IMR-90 (cell line): Measurements from ENCODE around the gene FMNL1. TPM values are rescaled to one million over a fixed set of nuclear protein-coding genes. Genes with fewer than 3 reads are reported as not detected.

ENCODE experiments used
- ATAC-seq: fragments of 200-7000 bp; cut with Tn5 transposase; 2 replicates; pipeline ENCODE4 v1.9.1; 2020; ENCODE audit warnings: low read depth, mild to moderate bottlenecking, moderate library complexity
- BruUV-seq: library from RNA; stranded (reverse); fragments of 400-500 nt; replicated peaks from 2 replicates; lab custom pipeline; 2021; lab: Mats Ljungman, UMichigan
- CTCF ChIA-PET: fragments of 300-600 bp; formaldehyde crosslinking; extraction: SDS; loops from one replicate; lab custom pipeline; 2021; ENCODE audit warnings: antibody characterized with exemption; lab: Yijun Ruan, JAX
- POLR2A ChIA-PET: fragments of 300-600 bp; sonication (Branson Sonifier 250); formaldehyde crosslinking; loops from one replicate; lab custom pipeline; 2022; ENCODE audit warnings: antibody characterized with exemption; ENCODE audit not compliant: unreplicated experiment; lab: Charles Lee
- DNase-seq: peaks from one replicate; pipeline ENCODE4 v3.0.0; 2013
- H2AFZ ChIP-seq: replicated peaks from 2 replicates; pipeline ENCODE3; 2013; ENCODE audit warnings: low read length, mild to moderate bottlenecking; ENCODE audit not compliant: poor library complexity
- H2AK5ac ChIP-seq: 2 replicates; pipeline ENCODE4 v1.6.1; 2013; ENCODE audit warnings: low read depth, low read length, inconsistent platforms
- H2AK9ac ChIP-seq: replicated peaks from 2 replicates; pipeline ENCODE3; 2013; ENCODE audit warnings: mild to moderate bottlenecking, low read depth, low read length, moderate library complexity; ENCODE audit not compliant: poor library complexity
- H2BK120ac ChIP-seq: 2 replicates; pipeline ENCODE4 v1.6.1; 2013; ENCODE audit warnings: low read depth, low read length, inconsistent platforms
- H2BK15ac ChIP-seq: 3 replicates; pipeline ENCODE4 v1.6.1; 2013; ENCODE audit warnings: low read depth, low read length, inconsistent platforms
- H2BK20ac ChIP-seq: 2 replicates; pipeline ENCODE4 v1.6.1; 2013; ENCODE audit warnings: low read depth, mild to moderate bottlenecking, inconsistent platforms, low read length, moderate library complexity
- H2BK5ac ChIP-seq: 2 replicates; pipeline ENCODE4 v1.6.1; 2013; ENCODE audit warnings: mild to moderate bottlenecking, low read depth, low read length, inconsistent platforms; ENCODE audit not compliant: poor library complexity, severe bottlenecking
- H3K14ac ChIP-seq: replicated peaks from 2 replicates; pipeline ENCODE4 v1.6.1; 2013; ENCODE audit warnings: low read depth, low read length, inconsistent platforms
- H3K18ac ChIP-seq: 2 replicates; pipeline ENCODE4 v1.6.1; 2013; ENCODE audit warnings: low read depth, low read length, control low read depth
- H3K23ac ChIP-seq: 2 replicates; pipeline ENCODE4 v1.6.1; 2013; ENCODE audit warnings: low read depth, low read length, inconsistent platforms
- H3K27ac ChIP-seq: 2 replicates; pipeline ENCODE4 v1.5.1; 2013; ENCODE audit warnings: mild to moderate bottlenecking, control low read depth, low read length; ENCODE audit not compliant: insufficient read depth
- H3K27me3 ChIP-seq: 2 replicates; pipeline ENCODE4 v1.6.1; 2013; ENCODE audit warnings: low read length; ENCODE audit not compliant: control insufficient read depth, insufficient read depth
- H3K36me3 ChIP-seq: 2 replicates; pipeline ENCODE4 v1.6.1; 2013; ENCODE audit warnings: low read length, mixed read lengths; ENCODE audit not compliant: control insufficient read depth, insufficient read depth
- H3K4ac ChIP-seq: 2 replicates; pipeline ENCODE4 v1.6.1; 2013; ENCODE audit warnings: low read depth, low read length, inconsistent platforms
- H3K4me1 ChIP-seq: 2 replicates; pipeline ENCODE4 v1.6.1; 2013; ENCODE audit warnings: low read length, mixed read lengths; ENCODE audit not compliant: control insufficient read depth, insufficient read depth
- H3K4me2 ChIP-seq: 2 replicates; pipeline ENCODE4 v1.6.1; 2013; ENCODE audit warnings: low read depth, mild to moderate bottlenecking, control low read depth, low read length, moderate library complexity
- H3K4me3 ChIP-seq: 2 replicates; pipeline ENCODE4 v1.5.1; 2013; ENCODE audit warnings: low read depth, mild to moderate bottlenecking, control low read depth, low read length, moderate library complexity; ENCODE audit not compliant: insufficient read depth
- H3K56ac ChIP-seq: 2 replicates; pipeline ENCODE4 v1.6.1; 2013; ENCODE audit warnings: low read length, inconsistent platforms; ENCODE audit not compliant: insufficient read depth; ENCODE audit errors: extremely low read depth
- H3K79me1 ChIP-seq, 2 experiments: 2 replicates each; pipeline ENCODE4 v1.6.1; 2013; ENCODE audit warnings: low read length in 2 of 2, inconsistent platforms in 1 of 2, low read depth in 1 of 2
- H3K9ac ChIP-seq: 2 replicates; pipeline ENCODE4 v1.6.1; 2013; ENCODE audit warnings: low read depth, low read length, control low read depth
- H3K9me1 ChIP-seq: 2 replicates; pipeline ENCODE4 v1.6.1; 2013; ENCODE audit warnings: low read length, inconsistent platforms; ENCODE audit not compliant: insufficient read depth
- H3K9me3 ChIP-seq: 2 replicates; pipeline ENCODE4 v1.6.1; 2013; ENCODE audit warnings: low read length; ENCODE audit not compliant: control insufficient read depth, insufficient read depth
- H4K20me1 ChIP-seq: 2 replicates; pipeline ENCODE4 v1.6.1; 2013; ENCODE audit warnings: low read length, inconsistent platforms; ENCODE audit not compliant: insufficient read depth
- H4K5ac ChIP-seq: 2 replicates; pipeline ENCODE4 v1.6.1; 2013; ENCODE audit warnings: mild to moderate bottlenecking, low read depth, low read length, control low read depth
- H4K8ac ChIP-seq, 2 experiments: 2 replicates each; pipeline ENCODE4 v1.6.1; 2013; ENCODE audit warnings: low read depth in 2 of 2, low read length in 2 of 2, control low read depth in 1 of 2, inconsistent platforms in 1 of 2
- H4K91ac ChIP-seq: 2 replicates; pipeline ENCODE4 v1.6.1; 2013; ENCODE audit warnings: low read depth, low read length, inconsistent platforms; ENCODE audit not compliant: insufficient read depth
- BHLHE40 ChIP-seq: fragments of 150-350 bp; IDR thresholded peaks from 2 replicates; pipeline ENCODE4 v1.6.1; 2016; ENCODE audit warnings: mild to moderate bottlenecking, low read depth, low read length
- CEBPB ChIP-seq: IDR thresholded peaks from 2 replicates; pipeline ENCODE4 v1.6.1; 2012; ENCODE audit warnings: low read depth, low read length, improper control_type of control experiment
- FOS ChIP-seq: fragments of 150-350 bp; IDR thresholded peaks from 2 replicates; pipeline ENCODE4 v1.6.1; 2016; ENCODE audit warnings: low read depth, low read length
- MXI1 ChIP-seq: IDR thresholded peaks from 2 replicates; pipeline ENCODE4 v1.6.1; 2012; ENCODE audit warnings: low read depth, mild to moderate bottlenecking, low read length, moderate library complexity, borderline replicate concordance
- NFE2L2 ChIP-seq: fragments of 150-350 bp; IDR thresholded peaks from 2 replicates; pipeline ENCODE4 v1.6.1; 2016; ENCODE audit warnings: low read depth, mild to moderate bottlenecking, low read length
- POLR2A ChIP-seq: IDR thresholded peaks from 2 replicates; pipeline ENCODE4 v1.6.1; 2012; ENCODE audit warnings: mild to moderate bottlenecking, low read depth, low read length
- RAD21 ChIP-seq: IDR thresholded peaks from 2 replicates; pipeline ENCODE4 v1.6.1; 2012; ENCODE audit warnings: low read length, improper control_type of control experiment
- RCOR1 ChIP-seq: IDR thresholded peaks from 2 replicates; pipeline ENCODE4 v1.6.1; 2012; ENCODE audit warnings: mild to moderate bottlenecking, low read length, improper control_type of control experiment; ENCODE audit not compliant: insufficient replicate concordance
- RFX5 ChIP-seq: IDR thresholded peaks from 2 replicates; pipeline ENCODE4 v1.8.0; 2012; ENCODE audit warnings: low read depth, mild to moderate bottlenecking, low read length, moderate library complexity
- WGBS, 2 experiments: methylation state at CpG; one replicate each; pipeline versions ENCODE4 v1.1.5 to v1.1.7; 2013; ENCODE audit warnings: missing lambda C conversion rate in 2 of 2; ENCODE audit not compliant: insufficient read length in 1 of 2; ENCODE audit errors: extremely low coverage in 2 of 2; 5-methylcytosine and 5-hydroxymethylcytosine counted together
- dilution Hi-C: fragments of 300-500 bp; cut with HindIII; formaldehyde crosslinking; loops from one replicate; pipeline ENCODE4 v1.14.3; 2018; ENCODE audit warnings: low sequenced_read_pairs; ENCODE audit not compliant: unreplicated experiment
- in situ Hi-C: fragments of 300-500 bp; cut with MboI; formaldehyde crosslinking; loops from 3 replicates; pipeline ENCODE4 v1.14.3; 2019; ENCODE audit warnings: low sequenced_read_pairs, inconsistent platforms, mixed read lengths
- intact Hi-C: fragments of 100-400 bp; cut with micrococcal nuclease; formaldehyde crosslinking; loops from 2 replicates; pipeline ENCODE4 v1.10.0; 2022
- polyA plus RNA-seq, 3 experiments: library from polyadenylated mRNA; depleted of rRNA; stranded (reverse); fragments of >200 nt; gene quantifications; 2 replicates each; pipeline ENCODE4 v1.2.3, GENCODE V29; 2012; ENCODE audit warnings: low replicate concordance in 1 of 3
- total RNA-seq: library from RNA; depleted of rRNA; stranded (reverse); fragments of >200 nt; gene quantifications from 2 replicates; pipeline ENCODE4 v1.2.3, GENCODE V29; 2012
- TF ChIP-seq, protein P1 (sequence below): conservative IDR thresholded peaks from 2 replicates; pipeline ENCODE4 v1.5.1; 2012; ENCODE audit warnings: mild to moderate bottlenecking, low read depth, low read length, improper control_type of control experiment

FMNL1 gene
- total and polyA plus RNA-seq, 2 of the 4 experiments (the other 2 are of a cell fraction): 0.36 to 2.3 TPM

DNA sequence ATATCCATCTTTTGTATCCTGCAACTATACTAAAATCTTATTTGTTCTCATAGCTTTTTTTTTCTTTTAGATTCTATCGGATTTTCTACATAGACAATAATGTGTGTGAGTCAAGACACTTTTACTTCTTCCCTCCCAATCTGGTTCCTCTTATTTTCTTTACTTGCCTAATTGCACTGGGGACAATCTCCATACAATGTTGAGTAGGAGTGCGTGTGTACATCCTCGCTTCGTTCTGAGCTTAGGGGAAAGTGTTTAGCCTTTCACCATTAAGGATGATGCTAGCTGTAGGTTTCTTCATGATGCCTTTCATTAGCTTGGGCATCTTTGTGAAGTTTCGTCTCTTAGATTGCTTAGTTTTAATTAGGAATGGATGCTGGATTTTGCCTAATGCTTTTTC is 37.3 kb downstream of the FMNL1 start:
- no peak overlapping the region for H2BK15ac ChIP-seq
- no peaks in the 10 kb centered on the region for H3K9me1 ChIP-seq
- no peak overlapping the region for H3K27ac ChIP-seq
- H4K91ac ChIP-seq: no peak overlapping the region
- H4K8ac ChIP-seq: no peak overlapping the region
- H3K9me3 ChIP-seq: no peaks in the 10 kb centered on the region
- H3K79me1 ChIP-seq: no peaks in the 10 kb centered on the region; a peak in 1 of 4 replicates
- H3K9ac ChIP-seq: no peak overlapping the region
- H3K4ac ChIP-seq: no peak overlapping the region
- TF ChIP-seq FOS: no peak
- TF ChIP-seq MXI1: no peak
- no peak for TF ChIP-seq RFX5
- TF ChIP-seq CEBPB: no peak
- no peak for TF ChIP-seq NFE2L2
- TF ChIP-seq POLR2A: no peak
- TF ChIP-seq, protein P1, sequence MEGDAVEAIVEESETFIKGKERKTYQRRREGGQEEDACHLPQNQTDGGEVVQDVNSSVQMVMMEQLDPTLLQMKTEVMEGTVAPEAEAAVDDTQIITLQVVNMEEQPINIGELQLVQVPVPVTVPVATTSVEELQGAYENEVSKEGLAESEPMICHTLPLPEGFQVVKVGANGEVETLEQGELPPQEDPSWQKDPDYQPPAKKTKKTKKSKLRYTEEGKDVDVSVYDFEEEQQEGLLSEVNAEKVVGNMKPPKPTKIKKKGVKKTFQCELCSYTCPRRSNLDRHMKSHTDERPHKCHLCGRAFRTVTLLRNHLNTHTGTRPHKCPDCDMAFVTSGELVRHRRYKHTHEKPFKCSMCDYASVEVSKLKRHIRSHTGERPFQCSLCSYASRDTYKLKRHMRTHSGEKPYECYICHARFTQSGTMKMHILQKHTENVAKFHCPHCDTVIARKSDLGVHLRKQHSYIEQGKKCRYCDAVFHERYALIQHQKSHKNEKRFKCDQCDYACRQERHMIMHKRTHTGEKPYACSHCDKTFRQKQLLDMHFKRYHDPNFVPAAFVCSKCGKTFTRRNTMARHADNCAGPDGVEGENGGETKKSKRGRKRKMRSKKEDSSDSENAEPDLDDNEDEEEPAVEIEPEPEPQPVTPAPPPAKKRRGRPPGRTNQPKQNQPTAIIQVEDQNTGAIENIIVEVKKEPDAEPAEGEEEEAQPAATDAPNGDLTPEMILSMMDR: no peak
- TF ChIP-seq RAD21: no peak
- TF ChIP-seq BHLHE40: no peak
- TF ChIP-seq RCOR1: no peak
- H3K36me3 ChIP-seq: peaks cover 7% of the 10 kb centered on the region
- no peak overlapping the region for H2BK120ac ChIP-seq
- peaks cover 3% of the 10 kb centered on the region; the same call in 1 of the 2 replicates for H4K20me1 ChIP-seq
- dilution Hi-C loops: no loop called here
- intact Hi-C loops: no loop called here
- ChIA-PET POLR2A (no interaction called here), CTCF (no interaction called here)
- H3K56ac ChIP-seq: no peak overlapping the region
- DNase-seq: no peak
- no peak overlapping the region for H3K18ac ChIP-seq
- no peak overlapping the region for H2BK20ac ChIP-seq
- no peak overlapping the region for H3K4me2 ChIP-seq
- in situ Hi-C loops: no loop called here
- H4K5ac ChIP-seq: no peak overlapping the region
- no TSS peak for BruUV-seq
- no peak overlapping the region for H3K23ac ChIP-seq
- H3K27me3 ChIP-seq: no peaks in the 10 kb centered on the region
- no peak overlapping the region; the same call in 1 of the 2 replicates for H3K14ac ChIP-seq
- no peak for ATAC-seq
- no CpG with 5 or more reads among the region's 5 CpGs for WGBS, 2 experiments
- H3K4me1 ChIP-seq: peaks cover 19% of the 10 kb centered on the region
- no peak overlapping the region for H2AK9ac ChIP-seq
- H2AK5ac ChIP-seq: no peak overlapping the region
- H2BK5ac ChIP-seq: no peak overlapping the region
- no peak overlapping the region for H2AFZ ChIP-seq
- no peak overlapping the region for H3K4me3 ChIP-seq
